HEK293 (cell line): Measurements from ENCODE around the gene UBXN6.
A peak's percentile ranks its signal among the peaks of the same experiment; 100 is the strongest.

Source experiments
- CTCF ChIA-PET: fragments of 350-600 bp; formaldehyde crosslinking; extraction: SDS; loops from one replicate; lab custom pipeline; 2021; ENCODE audit warnings: antibody characterized with exemption; lab: Yijun Ruan, JAX
- POLR2A ChIA-PET: fragments of 300-600 bp; formaldehyde crosslinking; extraction: SDS; loops from one replicate; lab custom pipeline; 2020; ENCODE audit warnings: antibody characterized with exemption, inconsistent platforms; lab: Yijun Ruan, JAX
- H3K27ac ChIP-seq: fragments of 200-500 bp; sonication (Bioruptor generic); 2 replicates; pipeline ENCODE4 v1.5.1; 2014; ENCODE audit warnings: low read depth, low read length, control low read depth, inconsistent platforms; ENCODE audit errors: extremely low read depth
- H3K36me3 ChIP-seq, 2 experiments: fragments of 200-500 bp in 1 of 2; sonication (Bioruptor generic) in 1 of 2; 1 replicate in 1 of 2; 2 replicates in 1 of 2; pipeline ENCODE4 v1.5.1; 2014 to 2017; ENCODE audit warnings: inconsistent platforms in 2 of 2, low read length in 2 of 2; ENCODE audit not compliant: control insufficient read depth in 2 of 2, insufficient read depth in 1 of 2
- H3K4me1 ChIP-seq: fragments of 200-500 bp; sonication (Bioruptor generic); 2 replicates; pipeline ENCODE4 v1.5.1; 2014; ENCODE audit warnings: mild to moderate bottlenecking, low read length, inconsistent platforms; ENCODE audit not compliant: control insufficient read depth, insufficient read depth
- H3K4me3 ChIP-seq: 2 replicates; pipeline ENCODE4 v1.5.1; 2011; ENCODE audit warnings: low read depth, mild to moderate bottlenecking, control low read depth, low read length, moderate library complexity
- H3K9me3 ChIP-seq: fragments of 200-500 bp; sonication (Bioruptor generic); 2 replicates; pipeline ENCODE4 v1.5.1; 2014; ENCODE audit warnings: low read depth, low read length, inconsistent platforms; ENCODE audit not compliant: control insufficient read depth, insufficient read depth
- GLIS2 ChIP-seq: fragments of 450-650 bp; formaldehyde crosslinking; IDR thresholded peaks from 2 replicates; pipeline ENCODE4 v1.5.1; 2016; ENCODE audit warnings: missing biosample characterization, missing genetic modification characterization
- RBAK ChIP-seq: fragments of 450-650 bp; formaldehyde crosslinking; IDR thresholded peaks from 2 replicates; pipeline ENCODE4 v1.5.1; 2016; ENCODE audit warnings: missing biosample characterization, missing genetic modification characterization
- SP7 ChIP-seq: fragments of 450-650 bp; formaldehyde crosslinking; IDR thresholded peaks from 2 replicates; pipeline ENCODE4 v1.5.1; 2016; ENCODE audit warnings: missing biosample characterization, missing genetic modification characterization
- ZBTB17 ChIP-seq: fragments of 450-650 bp; formaldehyde crosslinking; IDR thresholded peaks from 2 replicates; pipeline ENCODE4 v1.5.1; 2016; ENCODE audit warnings: missing biosample characterization, missing genetic modification characterization
- ZBTB20 ChIP-seq: fragments of 450-650 bp; formaldehyde crosslinking; IDR thresholded peaks from 2 replicates; pipeline ENCODE4 v1.5.1; 2016; ENCODE audit warnings: missing biosample characterization, missing genetic modification characterization
- ZBTB48 ChIP-seq: fragments of 450-650 bp; formaldehyde crosslinking; IDR thresholded peaks from 2 replicates; pipeline ENCODE4 v1.5.1; 2016; ENCODE audit warnings: missing biosample characterization, missing genetic modification characterization
- ZNF10 ChIP-seq: fragments of 450-650 bp; formaldehyde crosslinking; IDR thresholded peaks from 2 replicates; pipeline ENCODE4 v1.5.1; 2017; ENCODE audit warnings: missing biosample characterization, missing genetic modification characterization
- ZNF175 ChIP-seq: fragments of 450-650 bp; formaldehyde crosslinking; IDR thresholded peaks from 2 replicates; pipeline ENCODE4 v1.5.1; 2016; ENCODE audit warnings: missing biosample characterization, missing genetic modification characterization
- ZNF202 ChIP-seq: fragments of 450-650 bp; formaldehyde crosslinking; IDR thresholded peaks from 2 replicates; pipeline ENCODE4 v1.5.1; 2016; ENCODE audit warnings: missing biosample characterization, missing genetic modification characterization, borderline replicate concordance
- ZNF23 ChIP-seq: fragments of 450-650 bp; formaldehyde crosslinking; IDR thresholded peaks from 2 replicates; pipeline ENCODE4 v1.5.1; 2016; ENCODE audit warnings: missing biosample characterization, missing genetic modification characterization, borderline replicate concordance
- ZNF335 ChIP-seq: fragments of 450-650 bp; formaldehyde crosslinking; conservative IDR thresholded peaks from 2 replicates; pipeline ENCODE4 v1.5.1; 2016; ENCODE audit warnings: missing biosample characterization, missing genetic modification characterization
- ZNF501 ChIP-seq: fragments of 450-650 bp; formaldehyde crosslinking; IDR thresholded peaks from 2 replicates; pipeline ENCODE4 v1.5.1; 2016; ENCODE audit warnings: missing biosample characterization, missing genetic modification characterization
- ZNF530 ChIP-seq: fragments of 450-650 bp; formaldehyde crosslinking; IDR thresholded peaks from 2 replicates; pipeline ENCODE4 v1.5.1; 2016; ENCODE audit warnings: low read depth, missing biosample characterization, missing genetic modification characterization
- ZNF600 ChIP-seq: fragments of 450-650 bp; formaldehyde crosslinking; IDR thresholded peaks from 2 replicates; pipeline ENCODE4 v1.5.1; 2016; ENCODE audit warnings: missing biosample characterization, missing genetic modification characterization
- ZNF610 ChIP-seq: fragments of 450-650 bp; formaldehyde crosslinking; IDR thresholded peaks from 2 replicates; pipeline ENCODE4 v1.5.1; 2016; ENCODE audit warnings: missing biosample characterization, missing genetic modification characterization, borderline replicate concordance
- ZXDB ChIP-seq: fragments of 450-650 bp; formaldehyde crosslinking; IDR thresholded peaks from 2 replicates; pipeline ENCODE4 v1.5.1; 2016; ENCODE audit warnings: missing biosample characterization, missing genetic modification characterization
- TF ChIP-seq, protein P1 (sequence below): fragments of 450-650 bp; formaldehyde crosslinking; IDR thresholded peaks from 2 replicates; pipeline ENCODE4 v1.5.1; 2016; ENCODE audit warnings: missing biosample characterization, missing genetic modification characterization
- TF ChIP-seq, protein P2 (sequence below): fragments of 450-650 bp; formaldehyde crosslinking; IDR thresholded peaks from 2 replicates; pipeline ENCODE4 v1.5.1; 2016; ENCODE audit warnings: missing biosample characterization, missing genetic modification characterization

The UBXN6 gene

GRCh38 chr19:4400135-4400936 lies 57.3 kb downstream of the UBXN6 start, which contains the start of gene SH3GL1 (continued):
- TF ChIP-seq, protein P1, sequence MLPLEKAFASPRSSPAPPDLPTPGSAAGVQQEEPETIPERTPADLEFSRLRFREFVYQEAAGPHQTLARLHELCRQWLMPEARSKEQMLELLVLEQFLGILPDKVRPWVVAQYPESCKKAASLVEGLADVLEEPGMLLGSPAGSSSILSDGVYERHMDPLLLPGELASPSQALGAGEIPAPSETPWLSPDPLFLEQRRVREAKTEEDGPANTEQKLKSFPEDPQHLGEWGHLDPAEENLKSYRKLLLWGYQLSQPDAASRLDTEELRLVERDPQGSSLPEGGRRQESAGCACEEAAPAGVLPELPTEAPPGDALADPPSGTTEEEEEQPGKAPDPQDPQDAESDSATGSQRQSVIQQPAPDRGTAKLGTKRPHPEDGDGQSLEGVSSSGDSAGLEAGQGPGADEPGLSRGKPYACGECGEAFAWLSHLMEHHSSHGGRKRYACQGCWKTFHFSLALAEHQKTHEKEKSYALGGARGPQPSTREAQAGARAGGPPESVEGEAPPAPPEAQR (tag by site-specific recombination) = peak; percentile 66
- peak; percentile 95 for TF ChIP-seq ZBTB20 (tag by site-specific recombination)
- 0 out of 2 replicates have a peak, but pooled peaks have one; percentile 26 for TF ChIP-seq ZNF501 (tag by site-specific recombination)
- TF ChIP-seq, protein P2, sequence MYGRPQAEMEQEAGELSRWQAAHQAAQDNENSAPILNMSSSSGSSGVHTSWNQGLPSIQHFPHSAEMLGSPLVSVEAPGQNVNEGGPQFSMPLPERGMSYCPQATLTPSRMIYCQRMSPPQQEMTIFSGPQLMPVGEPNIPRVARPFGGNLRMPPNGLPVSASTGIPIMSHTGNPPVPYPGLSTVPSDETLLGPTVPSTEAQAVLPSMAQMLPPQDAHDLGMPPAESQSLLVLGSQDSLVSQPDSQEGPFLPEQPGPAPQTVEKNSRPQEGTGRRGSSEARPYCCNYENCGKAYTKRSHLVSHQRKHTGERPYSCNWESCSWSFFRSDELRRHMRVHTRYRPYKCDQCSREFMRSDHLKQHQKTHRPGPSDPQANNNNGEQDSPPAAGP (tag by site-specific recombination) = peak; percentile 83
- no peak for TF ChIP-seq RBAK (tag by site-specific recombination)
- TF ChIP-seq ZNF530 (tag by site-specific recombination) = no peak
- TF ChIP-seq, all 188 proteins: peak for 62

DNA sequence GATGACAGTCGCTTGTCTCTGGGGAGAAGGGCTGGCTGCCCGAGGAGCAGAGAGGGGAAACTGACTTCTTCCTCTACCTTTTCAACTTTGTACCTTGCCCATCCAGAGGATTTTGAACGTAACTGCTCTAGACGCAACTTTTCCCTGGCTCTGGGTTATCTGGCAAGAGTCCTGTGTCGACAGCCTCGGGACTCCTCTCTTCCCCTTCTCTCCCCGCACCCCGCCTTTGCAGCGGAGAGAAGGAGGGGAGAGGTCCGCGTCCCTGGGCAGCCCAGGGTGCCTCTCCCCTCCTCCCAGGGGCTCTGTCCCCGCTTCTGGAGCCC lies 57.8 kb downstream of the UBXN6 start:
- Histone ChIP-seq H3K36me3 (peaks cover 3 to 42% of the 10 kb centered on the region in 2 experiments; a peak in 2 of 3 replicates), H3K9me3 (no peaks in the 10 kb centered on the region), H3K4me3 (peak overlapping the region; percentile 95), H3K4me1 (no peaks in the 10 kb centered on the region), H3K27ac (peak overlapping the region; percentile 84)
- ChIA-PET CTCF (interaction anchor here (0.6 to 3.0 kb wide), 17 partner anchors 11 to 391 kb away, joined by 3 to 40 read pairs (median 4); no protein-coding TSS in a partner anchor), POLR2A (interaction anchor here (1.0 to 1.1 kb wide), 3 partner anchors 24 to 133 kb away, joined by 3 to 6 read pairs (median 4); no protein-coding TSS in a partner anchor)
- TF ChIP-seq ZXDB (tag by site-specific recombination) (peak; percentile 74; the same call in 1 of the 2 replicates), ZBTB48 (0 out of 2 replicates have a peak, but pooled peaks have one; percentile 88), ZBTB17 (peak; percentile 45), SP7 (0 out of 2 replicates have a peak, but pooled peaks have one; percentile 7), ZNF335 (tag by site-specific recombination) (0 out of 2 replicates have a peak, but pooled peaks have one; percentile 72), ZNF202 (tag by site-specific recombination) (no peak)

DNA sequence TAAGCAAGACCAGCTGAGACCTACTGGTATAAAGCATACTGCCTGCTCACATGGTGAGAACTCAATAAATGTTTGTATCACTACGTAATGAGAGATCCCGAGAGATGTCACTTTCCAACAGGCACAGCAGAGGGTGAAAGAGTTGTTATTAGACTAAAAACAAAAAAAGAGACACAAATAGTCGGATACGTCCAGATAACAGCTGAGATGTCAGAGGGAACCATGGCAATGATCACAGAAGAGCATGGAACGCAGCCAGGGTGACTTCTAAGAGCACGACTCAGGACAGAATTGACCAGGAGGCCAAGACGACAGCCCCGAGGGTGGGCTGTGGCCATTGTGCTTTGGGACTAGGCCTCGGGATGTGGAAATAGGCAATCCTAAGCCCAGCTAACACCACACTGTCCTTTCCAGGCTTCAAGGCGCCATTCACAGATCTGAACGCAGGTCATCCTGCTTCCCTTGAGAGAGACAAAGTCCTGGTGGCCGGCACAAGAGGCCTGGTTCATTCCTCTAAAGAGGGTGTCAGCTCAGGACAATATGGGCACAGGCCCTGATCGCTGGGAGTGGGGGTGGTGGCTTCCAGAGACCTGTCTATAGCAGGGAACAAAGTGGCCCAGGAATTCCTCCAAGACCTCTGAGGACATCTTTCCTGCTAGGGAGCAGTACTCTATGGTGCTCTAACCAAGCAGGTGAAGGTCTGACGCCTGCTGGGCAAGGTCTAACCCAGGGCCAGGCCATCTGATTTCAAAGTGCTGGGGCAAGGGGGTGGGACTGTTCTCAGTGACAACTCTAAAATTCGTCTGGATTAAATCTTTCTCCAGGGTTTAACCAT lies 60.4 kb downstream of the UBXN6 start:
- Histone ChIP-seq H3K36me3 (peaks cover 3 to 37% of the 10 kb centered on the region in 2 experiments; a peak in 2 of 3 replicates), H3K4me3 (no peak overlapping the region), H3K9me3 (no peaks in the 10 kb centered on the region), H3K4me1 (no peaks in the 10 kb centered on the region), H3K27ac (no peak overlapping the region)
- ChIA-PET CTCF (interaction anchor here (0.7 to 1.3 kb wide), 3 partner anchors 9 to 45 kb away, joined by 3 to 4 read pairs (median 4); no protein-coding TSS in a partner anchor), POLR2A (no interaction called here)
- TF ChIP-seq ZNF175 (tag by site-specific recombination) (no peak), ZNF600 (no peak), ZNF23 (tag by site-specific recombination) (no peak), ZNF10 (peak; percentile 49; the same call in 1 of the 2 replicates), ZNF610 (no peak), GLIS2 (tag by site-specific recombination) (no peak)
